HUES6 (cell line): ENCODE data around the gene SNX2.
"Not testable (repeated sequence)": the region's sequence is repeated elsewhere in the genome, so short reads cannot be mapped to it uniquely, and the experiment has no call there.

ENCODE experiments used
- H3K27ac ChIP-seq: 2 replicates; pipeline ENCODE4 v1.7.0; 2013; ENCODE audit warnings: low read depth, mild to moderate bottlenecking, low read length, inconsistent platforms
- H3K27me3 ChIP-seq: 2 replicates; pipeline ENCODE4 v1.6.1; 2013; ENCODE audit warnings: low read length; ENCODE audit not compliant: control insufficient read depth, insufficient read depth
- H3K36me3 ChIP-seq: 2 replicates; pipeline ENCODE4 v1.6.1; 2013; ENCODE audit warnings: low read length; ENCODE audit not compliant: control insufficient read depth, insufficient read depth
- H3K4me1 ChIP-seq: 2 replicates; pipeline ENCODE4 v1.6.1; 2013; ENCODE audit warnings: low read length; ENCODE audit not compliant: control insufficient read depth, insufficient read depth
- H3K4me3 ChIP-seq: 2 replicates; pipeline ENCODE4 v1.5.1; 2013; ENCODE audit warnings: low read depth, low read length
- H3K9ac ChIP-seq: one replicate; pipeline ENCODE4 v1.6.1; 2013; ENCODE audit warnings: mild to moderate bottlenecking, low read length
- H3K9me3 ChIP-seq: 2 replicates; pipeline ENCODE4 v1.6.1; 2013; ENCODE audit warnings: low read depth, low read length; ENCODE audit not compliant: control insufficient read depth, insufficient read depth

The SNX2 gene

GRCh38 chr5:122753500-122753899 is 21.4 kb upstream of the SNX2 start:
- no peaks in the 10 kb centered on the region for H3K27me3 ChIP-seq
- no peaks in the 10 kb centered on the region for H3K9me3 ChIP-seq
- H3K36me3 ChIP-seq = no peaks in the 10 kb centered on the region
- no peak overlapping the region for H3K4me3 ChIP-seq
- no peak overlapping the region for H3K27ac ChIP-seq
- H3K9ac ChIP-seq = no peak overlapping the region
- H3K4me1 ChIP-seq = peaks cover 20% of the 10 kb centered on the region

GRCh38 chr5:122755783-122756182 is 19.1 kb upstream of the SNX2 start:
- Histone ChIP-seq H3K4me3 (no peak overlapping the region), H3K27me3 (no peaks in the 10 kb centered on the region), H3K27ac (no peak overlapping the region), H3K36me3 (no peaks in the 10 kb centered on the region), H3K9me3 (no peaks in the 10 kb centered on the region), H3K9ac (no peak overlapping the region), H3K4me1 (peaks cover 20% of the 10 kb centered on the region)

- H3K4me1 ChIP-seq = peaks cover 15% of the 10 kb centered on the region
- H3K4me3 ChIP-seq = no peak overlapping the region
- H3K9ac ChIP-seq = no peak overlapping the region
- H3K36me3 ChIP-seq = no peaks in the 10 kb centered on the region
- no peaks in the 10 kb centered on the region for H3K27me3 ChIP-seq
- H3K27ac ChIP-seq = no peak overlapping the region
- no peaks in the 10 kb centered on the region for H3K9me3 ChIP-seq
Observed at GRCh38 chr5:122756264-122756911, 18.5 kb upstream of the SNX2 start.

GRCh38 chr5:122757285-122757684 is 17.6 kb upstream of the SNX2 start:
- Histone ChIP-seq H3K9me3 (no peaks in the 10 kb centered on the region), H3K4me3 (no peak overlapping the region), H3K36me3 (no peaks in the 10 kb centered on the region), H3K27me3 (no peaks in the 10 kb centered on the region), H3K9ac (no peak overlapping the region), H3K4me1 (peaks cover 11% of the 10 kb centered on the region), H3K27ac (no peak overlapping the region)

DNA sequence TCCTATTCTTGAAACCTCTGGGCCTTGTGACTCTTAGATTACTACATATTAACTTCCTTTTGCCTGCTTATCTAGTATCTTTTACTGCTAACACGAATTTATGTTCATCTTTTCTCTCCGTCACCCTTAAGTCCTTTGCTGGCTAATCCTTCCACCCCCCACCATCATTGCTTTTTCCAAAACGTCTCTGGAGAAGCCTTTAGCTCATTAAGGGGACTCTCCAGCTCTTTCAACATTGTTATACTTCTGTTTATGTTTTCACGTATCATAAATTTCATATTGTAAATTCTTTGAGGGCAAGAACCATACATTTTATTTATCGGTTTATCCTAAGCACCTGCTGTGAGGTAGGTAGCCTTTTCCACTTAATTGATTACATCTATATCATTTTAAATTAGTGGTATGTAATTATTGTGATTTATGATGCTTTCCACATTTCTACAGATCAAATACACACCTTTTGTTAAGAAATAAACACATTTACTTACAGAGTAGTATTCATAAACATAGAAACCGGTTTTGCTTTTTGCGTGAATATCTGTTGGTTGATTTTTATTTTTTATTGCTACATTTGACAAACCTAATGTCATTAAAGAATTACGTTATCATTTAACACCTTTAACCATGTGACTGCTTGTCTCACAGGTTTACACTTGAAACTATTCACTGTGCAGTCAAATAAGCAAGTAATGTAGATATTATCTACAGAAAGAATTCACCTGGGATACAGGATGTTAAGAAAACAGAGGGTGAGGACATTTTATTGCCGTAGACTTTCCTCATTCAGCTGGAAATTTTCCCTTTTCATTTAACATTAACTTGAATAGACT is 15.4 kb upstream of the SNX2 start:
- no peak overlapping the region for H3K27ac ChIP-seq
- no peak overlapping the region for H3K9ac ChIP-seq
- H3K27me3 ChIP-seq = no peaks in the 10 kb centered on the region
- peaks cover 12% of the 10 kb centered on the region for H3K4me1 ChIP-seq
- H3K9me3 ChIP-seq = no peaks in the 10 kb centered on the region
- no peaks in the 10 kb centered on the region for H3K36me3 ChIP-seq
- no peak overlapping the region for H3K4me3 ChIP-seq

DNA sequence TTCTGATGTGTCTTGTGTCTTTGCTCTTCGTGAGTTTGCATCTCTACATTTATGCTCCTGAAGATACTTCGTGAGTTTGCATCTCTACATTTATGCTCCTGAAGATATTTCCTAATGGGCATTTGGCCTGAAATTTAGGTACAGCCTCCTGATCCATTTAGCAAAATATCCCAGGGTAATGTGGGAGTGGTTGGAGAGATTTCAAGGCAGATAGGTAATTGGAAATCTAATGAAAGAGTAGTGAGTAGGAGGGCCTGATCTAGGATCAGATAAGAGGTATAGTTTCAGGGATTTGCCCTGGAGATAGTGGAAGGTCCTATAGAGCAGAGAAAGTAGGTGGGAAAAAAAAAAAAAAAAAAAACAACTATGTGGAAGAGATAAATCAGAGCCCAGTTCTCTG is 14.6 kb upstream of the SNX2 start:
- H3K27ac ChIP-seq = no peak overlapping the region
- H3K9ac ChIP-seq = peak overlapping the region; percentile 9
- no peak overlapping the region for H3K4me3 ChIP-seq
- H3K4me1 ChIP-seq = peaks cover 12% of the 10 kb centered on the region
- no peaks in the 10 kb centered on the region for H3K27me3 ChIP-seq
- H3K9me3 ChIP-seq = no peaks in the 10 kb centered on the region
- no peaks in the 10 kb centered on the region for H3K36me3 ChIP-seq

DNA sequence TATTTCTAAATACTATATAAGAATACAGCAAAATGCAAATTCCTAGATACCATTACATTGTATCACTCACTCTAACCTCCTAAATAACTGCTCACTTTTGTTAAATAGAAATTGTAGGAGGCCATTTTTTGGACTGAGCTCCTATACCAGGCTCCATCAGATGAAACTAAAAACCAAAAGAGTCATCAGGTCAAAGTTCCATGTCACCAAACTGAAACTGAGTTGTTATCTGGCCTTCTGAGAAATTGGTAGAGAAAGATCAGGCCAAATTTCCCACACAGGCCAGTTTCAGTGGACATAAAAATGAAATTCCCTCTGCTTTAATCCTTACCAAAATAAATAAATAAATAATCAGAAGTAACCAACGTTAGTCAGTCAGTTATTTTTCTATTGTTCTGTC is 13.8 kb upstream of the SNX2 start:
- H3K9ac ChIP-seq = no peak overlapping the region
- H3K27ac ChIP-seq = no peak overlapping the region
- no peak overlapping the region for H3K4me3 ChIP-seq
- no peaks in the 10 kb centered on the region for H3K27me3 ChIP-seq
- H3K9me3 ChIP-seq = no peaks in the 10 kb centered on the region
- no peaks in the 10 kb centered on the region for H3K36me3 ChIP-seq
- peaks cover 8% of the 10 kb centered on the region for H3K4me1 ChIP-seq

DNA sequence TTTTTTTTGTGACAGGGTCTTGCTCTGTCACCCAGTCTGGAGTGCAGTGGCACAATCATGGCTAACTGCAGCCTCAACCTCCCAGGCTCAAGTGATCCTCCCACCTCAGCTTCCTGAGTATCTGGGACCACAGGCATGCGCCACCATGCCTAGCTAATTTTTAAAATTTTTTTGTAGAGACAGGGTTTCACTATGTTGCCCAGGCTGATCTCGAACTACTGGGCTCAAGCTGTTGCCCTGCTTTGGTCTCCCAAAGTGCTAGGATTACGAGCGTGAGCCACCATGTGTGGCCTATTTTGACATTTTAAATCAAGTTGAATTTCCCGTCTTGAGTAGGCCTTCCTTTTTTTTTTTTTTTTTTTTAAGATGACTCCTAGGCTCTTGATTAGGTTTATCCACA is 13.0 kb upstream of the SNX2 start:
- not testable (repeated sequence) for H3K27me3 ChIP-seq, H3K36me3 ChIP-seq, H3K27ac ChIP-seq, H3K9me3 ChIP-seq, H3K4me1 ChIP-seq, H3K4me3 ChIP-seq, H3K9ac ChIP-seq

DNA sequence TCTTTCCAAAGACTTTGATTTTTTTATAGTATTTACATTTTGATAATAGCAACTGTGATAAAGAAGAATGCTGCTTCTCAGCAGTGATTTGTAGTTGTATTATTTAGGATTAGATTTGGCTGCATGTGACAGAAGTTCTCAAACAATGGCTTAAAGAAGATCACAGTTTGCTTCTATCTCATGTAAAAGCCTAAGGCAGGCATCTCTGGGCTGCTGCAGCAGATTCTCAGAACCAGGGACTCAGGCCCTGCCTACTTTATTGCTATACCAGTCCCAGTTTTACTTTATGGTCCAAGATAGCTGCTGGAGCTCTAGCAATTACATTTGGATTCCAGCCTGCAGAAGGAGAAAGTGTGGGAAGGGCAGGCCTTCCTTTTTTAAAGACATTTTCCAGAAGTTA is 8.8 kb upstream of the SNX2 start:
- Histone ChIP-seq H3K4me3 (no peak overlapping the region), H3K9ac (no peak overlapping the region), H3K9me3 (no peaks in the 10 kb centered on the region), H3K27me3 (no peaks in the 10 kb centered on the region), H3K27ac (no peak overlapping the region), H3K4me1 (peaks cover 3% of the 10 kb centered on the region; the same call in 1 of the 2 replicates), H3K36me3 (no peaks in the 10 kb centered on the region)

DNA sequence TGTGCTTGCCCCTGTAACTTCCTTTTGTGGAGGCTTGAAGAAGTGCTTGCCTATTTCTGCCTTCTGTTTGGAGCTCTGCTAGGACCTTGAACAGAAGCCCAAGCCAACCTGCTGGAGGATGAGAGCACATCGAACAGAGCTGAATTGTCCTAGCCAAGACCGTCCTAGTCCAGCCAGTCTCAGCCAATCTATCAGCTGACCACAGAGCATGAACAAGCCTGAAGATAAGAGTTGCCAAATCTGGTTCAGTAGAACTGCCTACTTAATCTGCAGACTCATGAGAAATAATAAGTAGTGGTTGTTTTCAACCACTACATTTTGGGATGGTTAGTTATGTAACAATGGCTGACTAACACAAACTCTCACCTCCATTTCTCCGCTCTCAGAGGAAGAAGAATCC is 4.4 kb upstream of the SNX2 start:
- Histone ChIP-seq H3K4me1 (peaks cover 3% of the 10 kb centered on the region; the same call in 1 of the 2 replicates), H3K27ac (no peak overlapping the region)

DNA sequence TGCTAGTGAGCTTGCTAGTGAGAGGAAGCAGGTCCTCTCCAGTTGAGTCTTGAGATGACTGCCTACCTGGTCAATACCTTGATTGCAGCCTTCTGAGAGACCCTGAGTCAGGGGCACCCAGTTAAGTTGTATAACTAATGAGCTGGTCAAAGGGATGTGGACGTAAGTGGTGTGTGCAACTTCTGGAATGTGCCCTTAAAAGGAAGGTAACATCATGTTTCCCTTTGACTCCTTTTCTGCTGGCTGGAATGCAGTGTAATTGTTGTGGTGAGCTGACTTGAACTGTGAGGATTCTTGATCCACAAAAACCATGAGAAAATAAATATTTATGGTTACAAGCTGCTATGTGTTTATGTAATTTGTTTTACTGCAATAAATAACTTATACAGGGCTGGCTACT is 2.4 kb upstream of the SNX2 start:
- Histone ChIP-seq H3K9ac (no peak overlapping the region), H3K27ac (no peak overlapping the region), H3K36me3 (no peaks in the 10 kb centered on the region), H3K4me3 (no peak overlapping the region), H3K4me1 (peaks cover 8% of the 10 kb centered on the region; the same call in 1 of the 2 replicates), H3K27me3 (no peaks in the 10 kb centered on the region; the same call in 1 of the 2 replicates), H3K9me3 (no peaks in the 10 kb centered on the region)

More for the DNA sequence above, 4.4 kb upstream of the SNX2 start:
- Histone ChIP-seq H3K4me3 (no peak overlapping the region), H3K27me3 (no peaks in the 10 kb centered on the region; the same call in 1 of the 2 replicates), H3K36me3 (no peaks in the 10 kb centered on the region), H3K9me3 (no peaks in the 10 kb centered on the region), H3K9ac (no peak overlapping the region)
